Daoy (cell line): ENCODE measurements around the gene ADGRG3. TPM values are rescaled to one million over a fixed set of nuclear protein-coding genes. Genes with fewer than 3 reads are reported as not detected.
"Not testable (repeated sequence)": the region's sequence is repeated elsewhere in the genome, so short reads cannot be mapped to it uniquely, and the experiment has no call there.

Source experiments
- DNase-seq: peaks from one replicate; pipeline ENCODE4 v3.0.0-alpha.2; 2015; ENCODE audit warnings: low read depth
- total RNA-seq: library from RNA; depleted of rRNA; stranded (reverse); fragments of >200 nt; shearing (Covaris generic); gene quantifications from 2 replicates; pipeline ENCODE4 v1.2.3, GENCODE V29; 2014

ADGRG3 gene
- total RNA-seq, 1 experiment from 2014 or later = not detected

GRCh38 chr16:57713596-57713995 lies 45.5 kb downstream of the ADGRG3 start:
- DNase-seq = no peak

GRCh38 chr16:57714047-57714446 lies 45.9 kb downstream of the ADGRG3 start:
- DNase-seq = no peak

GRCh38 chr16:57720142-57720575 lies 52.1 kb downstream of the ADGRG3 start:
- DNase-seq = peak; percentile 50

DNA sequence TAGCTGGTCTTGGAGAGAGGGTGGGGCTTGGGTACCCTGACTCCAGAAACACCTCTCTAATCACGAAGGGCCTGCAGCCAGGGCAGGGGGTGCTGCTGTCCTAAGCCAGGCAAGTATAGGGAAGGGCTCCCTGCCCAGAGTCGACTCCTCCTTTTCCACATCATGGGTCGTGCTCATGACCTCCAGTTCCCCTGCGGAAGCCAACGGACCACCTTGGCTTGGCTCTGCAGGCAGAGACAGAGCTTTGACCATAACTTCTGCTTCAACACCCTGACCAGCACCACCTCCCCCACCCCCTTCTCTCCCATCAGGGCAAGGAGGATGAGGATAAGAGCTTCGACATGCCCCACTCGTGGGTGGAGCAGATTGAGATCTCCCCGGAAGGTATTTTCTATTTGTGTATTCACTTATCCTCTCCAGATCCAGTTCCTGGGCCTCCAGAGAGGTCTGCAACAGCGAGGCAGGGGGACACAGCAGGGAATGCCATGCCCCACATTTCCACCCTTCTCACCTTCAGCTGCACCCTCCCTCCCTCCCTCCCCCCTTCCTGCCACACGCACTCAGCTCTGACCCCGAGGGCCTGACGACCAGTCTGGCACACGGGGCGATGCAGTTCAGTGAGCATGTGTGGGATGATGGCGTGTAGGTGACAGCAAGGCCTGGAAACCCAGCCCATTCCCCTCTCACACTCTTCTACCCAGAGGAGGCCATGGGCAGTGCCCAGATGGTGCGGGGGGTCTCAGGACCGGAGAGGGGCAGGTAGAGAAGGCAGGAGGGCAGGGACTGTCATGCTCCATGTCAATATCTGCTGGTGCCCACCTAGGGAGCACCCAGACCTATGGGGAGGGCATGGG lies 53.5 kb downstream of the ADGRG3 start:
- DNase-seq = no peak

GRCh38 chr16:57722210-57722499 lies 54.0 kb downstream of the ADGRG3 start:
- no peak for DNase-seq

GRCh38 chr16:57722651-57723050 lies 54.5 kb downstream of the ADGRG3 start:
- no peak for DNase-seq

GRCh38 chr16:57723170-57723569 lies 55.1 kb downstream of the ADGRG3 start:
- DNase-seq = peak; percentile 14

GRCh38 chr16:57724531-57724930 lies 56.4 kb downstream of the ADGRG3 start:
- DNase-seq = no peak

- DNase-seq = no peak
Observed at GRCh38 chr16:57725151-57725550, 57.0 kb downstream of the ADGRG3 start.

GRCh38 chr16:57725554-57725953 lies 57.4 kb downstream of the ADGRG3 start:
- DNase-seq = no peak

GRCh38 chr16:57725976-57726375 lies 57.9 kb downstream of the ADGRG3 start:
- no peak for DNase-seq

DNA sequence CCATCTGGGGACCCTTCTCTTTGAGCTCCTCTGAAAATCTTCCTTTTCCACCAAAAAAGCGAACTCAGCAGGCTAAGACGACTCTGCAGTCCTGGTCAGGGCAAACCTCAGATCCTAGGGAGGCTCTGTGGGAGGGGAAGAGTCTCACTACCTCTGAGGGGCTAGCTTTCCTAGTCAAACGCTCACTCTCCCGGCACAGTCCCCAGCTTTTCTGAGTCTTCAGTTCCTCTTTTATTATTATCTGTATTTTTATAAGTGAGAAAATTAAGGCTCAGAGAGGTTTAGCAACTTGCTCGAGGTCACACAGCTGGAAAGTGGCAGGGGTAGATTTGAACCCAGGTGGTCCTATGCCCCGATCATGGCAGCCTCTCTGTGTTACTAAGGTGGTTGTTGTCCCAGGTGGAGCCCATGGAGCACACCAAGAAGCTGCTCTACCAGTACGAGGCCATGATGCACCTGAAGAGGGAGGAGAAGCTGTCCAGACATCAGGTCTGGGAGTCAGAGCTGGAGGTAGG lies 58.4 kb downstream of the ADGRG3 start:
- no peak for DNase-seq

GRCh38 chr16:57727610-57728009 lies 59.5 kb downstream of the ADGRG3 start:
- DNase-seq = no peak

GRCh38 chr16:57728336-57729181 lies 60.5 kb downstream of the ADGRG3 start:
- DNase-seq = no peak

DNA sequence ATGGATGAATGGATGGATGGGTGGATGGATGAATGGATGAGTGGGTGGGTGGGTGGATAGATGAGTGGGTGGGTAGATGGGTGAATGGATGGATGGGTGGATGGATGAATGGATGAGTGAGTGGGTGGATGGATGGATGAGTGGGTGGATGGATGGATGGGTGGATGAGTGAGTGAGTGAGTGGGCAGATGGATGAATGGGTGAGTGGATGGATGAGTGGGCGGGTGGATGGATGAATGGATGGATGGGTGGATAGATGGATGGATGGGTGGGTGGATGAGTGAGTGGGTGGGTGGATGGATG lies 61.0 kb downstream of the ADGRG3 start:
- no peak for DNase-seq

GRCh38 chr16:57729852-57730251 lies 61.7 kb downstream of the ADGRG3 start:
- DNase-seq = not testable (repeated sequence)

GRCh38 chr16:57730771-57731730 lies 62.9 kb downstream of the ADGRG3 start:
- no peak for DNase-seq

DNA sequence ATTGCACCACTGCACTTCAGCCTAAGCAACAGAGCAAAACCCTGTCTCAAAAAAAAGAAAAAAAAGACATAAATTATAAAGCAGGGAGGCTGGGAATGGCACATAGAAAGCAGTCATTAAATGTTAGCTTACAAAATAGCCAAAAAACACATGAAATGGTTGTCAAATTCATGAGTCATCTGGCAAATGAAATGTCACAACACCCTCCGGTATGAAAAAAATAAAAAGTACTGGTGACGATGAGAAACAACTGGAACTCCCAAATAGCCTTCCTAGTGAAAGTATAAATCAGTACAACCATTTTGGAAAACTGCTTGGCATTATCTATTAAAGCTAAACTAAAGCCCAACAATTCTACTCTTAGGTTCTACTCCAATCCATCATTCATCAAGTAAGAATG lies 63.9 kb downstream of the ADGRG3 start:
- DNase-seq = no peak

DNA sequence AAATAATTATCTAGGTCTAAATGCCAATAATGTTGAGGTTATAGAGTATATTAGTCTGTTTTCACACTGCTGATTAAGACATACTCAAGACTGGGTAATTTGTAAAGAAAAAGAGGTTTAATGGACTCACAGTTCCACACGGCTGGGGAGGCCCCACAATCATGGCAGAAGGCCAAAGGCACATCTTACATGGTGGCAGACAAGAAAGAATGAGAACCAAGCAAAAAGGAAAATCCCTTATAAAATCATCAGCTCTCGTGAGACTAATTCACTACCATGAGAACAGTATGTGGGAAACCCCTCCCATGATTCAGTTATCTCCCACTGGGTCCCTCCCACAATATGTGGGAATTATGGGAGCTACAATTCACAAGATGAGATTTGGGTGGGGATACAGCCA lies 64.6 kb downstream of the ADGRG3 start:
- no peak for DNase-seq

DNA sequence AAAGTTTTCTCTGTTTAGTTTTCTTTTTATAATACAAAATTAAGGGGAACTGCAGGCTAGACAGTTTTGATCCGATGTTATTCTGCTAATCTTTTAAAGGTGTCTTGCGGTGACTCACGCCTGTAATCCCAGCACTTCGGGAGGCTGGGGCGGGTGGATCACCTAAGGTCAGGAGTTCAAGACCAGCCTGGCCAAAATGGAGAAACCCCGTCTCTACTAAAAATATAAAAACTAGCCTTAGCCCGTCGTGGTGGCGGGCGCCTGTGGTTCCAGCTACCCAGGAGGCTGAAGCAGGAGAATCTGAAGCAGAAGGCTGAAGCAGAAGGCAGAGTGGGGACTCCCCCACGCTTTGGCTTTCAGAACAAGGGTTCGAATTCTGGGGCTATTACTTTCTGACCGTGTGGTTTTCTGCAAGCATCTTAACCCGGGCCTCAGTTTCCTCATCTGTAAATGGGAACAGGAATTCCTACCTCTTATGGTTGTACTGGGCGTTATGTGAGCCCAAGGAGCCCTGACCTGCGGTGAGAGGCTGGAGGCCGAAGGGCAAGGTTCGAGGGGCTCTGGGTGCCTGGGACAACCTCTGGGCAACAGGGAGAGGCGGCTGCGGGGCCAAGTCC lies 66.3 kb downstream of the ADGRG3 start:
- no peak for DNase-seq
